Astrocyte (in vitro differentiated cells and primary cell): ENCODE results near the gene P4HA3. TPM values are rescaled to one million over a fixed set of nuclear protein-coding genes. Genes with fewer than 3 reads are reported as not detected.

ENCODE experiments used
- DNase-seq: peaks from one replicate; pipeline ENCODE4 v3.0.0-alpha.2; 2010; ENCODE audit warnings: low read depth
- FAIRE-seq: peaks from 2 replicates; lab custom pipeline; 2011; peaks lifted over from hg19 to GRCh38; lab: Jason Lieb, UNC
- H2AFZ ChIP-seq: 2 replicates; pipeline ENCODE4 v1.6.0; 2012; ENCODE audit warnings: low read depth, low read length, inconsistent platforms
- H3K27ac ChIP-seq: 2 replicates; pipeline ENCODE4 v1.5.1; 2011; ENCODE audit warnings: low read depth, low read length, inconsistent platforms
- H3K27me3 ChIP-seq: 2 replicates; pipeline ENCODE4 v1.6.0; 2011; ENCODE audit warnings: low read length, inconsistent platforms; ENCODE audit not compliant: insufficient read depth
- H3K36me3 ChIP-seq: 2 replicates; pipeline ENCODE4 v1.5.1; 2011; ENCODE audit warnings: low read length, inconsistent platforms; ENCODE audit not compliant: insufficient read depth
- H3K4me1 ChIP-seq: 2 replicates; pipeline ENCODE4 v1.5.1; 2011; ENCODE audit warnings: low read length, inconsistent platforms; ENCODE audit not compliant: insufficient read depth
- H3K4me2 ChIP-seq: 2 replicates; pipeline ENCODE4 v1.6.0; 2012; ENCODE audit warnings: low read length, inconsistent platforms
- H3K4me3 ChIP-seq: 2 replicates; pipeline ENCODE4 v1.5.1; 2011; ENCODE audit warnings: low read depth, mild to moderate bottlenecking, low read length, inconsistent platforms; ENCODE audit not compliant: insufficient read depth
- H3K79me2 ChIP-seq: 2 replicates; pipeline ENCODE4 v1.6.0; 2012; ENCODE audit warnings: mild to moderate bottlenecking, low read length, inconsistent platforms; ENCODE audit not compliant: insufficient read depth
- H3K9ac ChIP-seq: 2 replicates; pipeline ENCODE4 v1.6.0; 2012; ENCODE audit warnings: mild to moderate bottlenecking, low read length, inconsistent platforms
- H3K9me3 ChIP-seq: 2 replicates; pipeline ENCODE4 v1.5.1; 2012; ENCODE audit warnings: low read depth, mild to moderate bottlenecking, low read length, inconsistent platforms; ENCODE audit not compliant: insufficient read depth
- H4K20me1 ChIP-seq: 2 replicates; pipeline ENCODE4 v1.6.0; 2012; ENCODE audit warnings: low read length, inconsistent platforms; ENCODE audit not compliant: insufficient read depth
- H3K27ac Mint-ChIP-seq: one replicate; pipeline ENCODE4 v1.8.0; 2021; ENCODE audit warnings: mild to moderate bottlenecking, mixed read lengths; ENCODE audit not compliant: unreplicated experiment
- H3K27me3 Mint-ChIP-seq: one replicate; pipeline ENCODE4 v1.8.0; 2021; ENCODE audit warnings: low read depth, mixed read lengths; ENCODE audit not compliant: unreplicated experiment
- H3K36me3 Mint-ChIP-seq: one replicate; pipeline ENCODE4 v1.8.0; 2021; ENCODE audit warnings: low read depth, mixed read lengths; ENCODE audit not compliant: unreplicated experiment
- H3K4me1 Mint-ChIP-seq: one replicate; pipeline ENCODE4 v1.8.0; 2021; ENCODE audit warnings: low read depth, mixed read lengths; ENCODE audit not compliant: unreplicated experiment
- H3K4me3 Mint-ChIP-seq: one replicate; pipeline ENCODE4 v1.8.0; 2021; ENCODE audit warnings: mild to moderate bottlenecking, moderate library complexity, mixed read lengths; ENCODE audit not compliant: unreplicated experiment
- H3K9me3 Mint-ChIP-seq: one replicate; pipeline ENCODE4 v1.8.0; 2021; ENCODE audit warnings: mild to moderate bottlenecking, mixed read lengths; ENCODE audit not compliant: unreplicated experiment
- EZH2 ChIP-seq: IDR thresholded peaks from 2 replicates; pipeline ENCODE4 v1.6.1; 2012; ENCODE audit warnings: mild to moderate bottlenecking, low read length, inconsistent platforms; ENCODE audit not compliant: insufficient read depth
- total RNA-seq: library from RNA; stranded (reverse); gene quantifications from 2 replicates; pipeline ENCODE4 v1.2.1, GENCODE V29; 2021
- TF ChIP-seq, protein P1 (sequence below): IDR thresholded peaks from 2 replicates; pipeline ENCODE4 v1.5.1; 2011; ENCODE audit warnings: low read depth, mild to moderate bottlenecking, inconsistent platforms, low read length, moderate library complexity; ENCODE audit not compliant: insufficient read depth

Gene P4HA3
- total RNA-seq, 1 donor from 2014 or later = 3.3 TPM

GRCh38 chr11:74257959-74258553, 53.4 kb downstream of the P4HA3 start:
- no peak overlapping the region for H2AFZ ChIP-seq
- H4K20me1 ChIP-seq = no peaks in the 10 kb centered on the region
- no peaks in the 10 kb centered on the region for H3K79me2 ChIP-seq
- peaks cover 14% of the 10 kb centered on the region for H3K4me1 Mint-ChIP-seq
- no peak overlapping the region for H3K4me3 ChIP-seq
- H3K9ac ChIP-seq = no peak overlapping the region
- H3K27me3 Mint-ChIP-seq = peaks cover 3% of the 10 kb centered on the region
- no peak overlapping the region for H3K4me3 Mint-ChIP-seq
- peak; percentile 49 for DNase-seq
- H3K4me2 ChIP-seq = no peak overlapping the region
- no peak for TF ChIP-seq EZH2
- TF ChIP-seq, protein P1, sequence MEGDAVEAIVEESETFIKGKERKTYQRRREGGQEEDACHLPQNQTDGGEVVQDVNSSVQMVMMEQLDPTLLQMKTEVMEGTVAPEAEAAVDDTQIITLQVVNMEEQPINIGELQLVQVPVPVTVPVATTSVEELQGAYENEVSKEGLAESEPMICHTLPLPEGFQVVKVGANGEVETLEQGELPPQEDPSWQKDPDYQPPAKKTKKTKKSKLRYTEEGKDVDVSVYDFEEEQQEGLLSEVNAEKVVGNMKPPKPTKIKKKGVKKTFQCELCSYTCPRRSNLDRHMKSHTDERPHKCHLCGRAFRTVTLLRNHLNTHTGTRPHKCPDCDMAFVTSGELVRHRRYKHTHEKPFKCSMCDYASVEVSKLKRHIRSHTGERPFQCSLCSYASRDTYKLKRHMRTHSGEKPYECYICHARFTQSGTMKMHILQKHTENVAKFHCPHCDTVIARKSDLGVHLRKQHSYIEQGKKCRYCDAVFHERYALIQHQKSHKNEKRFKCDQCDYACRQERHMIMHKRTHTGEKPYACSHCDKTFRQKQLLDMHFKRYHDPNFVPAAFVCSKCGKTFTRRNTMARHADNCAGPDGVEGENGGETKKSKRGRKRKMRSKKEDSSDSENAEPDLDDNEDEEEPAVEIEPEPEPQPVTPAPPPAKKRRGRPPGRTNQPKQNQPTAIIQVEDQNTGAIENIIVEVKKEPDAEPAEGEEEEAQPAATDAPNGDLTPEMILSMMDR = no peak
- H3K4me1 ChIP-seq = peaks cover 8% of the 10 kb centered on the region
- no peaks in the 10 kb centered on the region for H3K9me3 ChIP-seq
- peaks cover 20% of the 10 kb centered on the region for H3K36me3 Mint-ChIP-seq
- H3K27ac ChIP-seq = no peak overlapping the region
- no peak for FAIRE-seq
- H3K9me3 Mint-ChIP-seq = no peaks in the 10 kb centered on the region
- H3K27me3 ChIP-seq = no peaks in the 10 kb centered on the region
- peak overlapping the region; percentile 48 for H3K27ac Mint-ChIP-seq
- H3K36me3 ChIP-seq = no peaks in the 10 kb centered on the region

- no peak for DNase-seq
These were observed 54.9 kb downstream of the P4HA3 start for GRCh38 chr11:74256378-74257133.

More at GRCh38 chr11:74256378-74257133, 54.9 kb downstream of the P4HA3 start:
- Mint-ChIP-seq H3K27ac (peak overlapping the region; percentile 79), H3K4me1 (peaks cover 14% of the 10 kb centered on the region), H3K36me3 (peaks cover 22% of the 10 kb centered on the region), H3K9me3 (no peaks in the 10 kb centered on the region), H3K27me3 (no peaks in the 10 kb centered on the region), H3K4me3 (no peak overlapping the region)
- Histone ChIP-seq H2AFZ (no peak overlapping the region), H3K27me3 (no peaks in the 10 kb centered on the region), H4K20me1 (no peaks in the 10 kb centered on the region), H3K9me3 (no peaks in the 10 kb centered on the region), H3K4me1 (peaks cover 8% of the 10 kb centered on the region), H3K4me3 (no peak overlapping the region), H3K4me2 (no peak overlapping the region), H3K79me2 (no peaks in the 10 kb centered on the region), H3K9ac (no peak overlapping the region), H3K36me3 (no peaks in the 10 kb centered on the region), H3K27ac (no peak overlapping the region)
- no peak for TF ChIP-seq EZH2
- TF ChIP-seq, protein P1 = no peak
- no peak for FAIRE-seq
